NB4 (cell line): ENCODE data around the gene NSUN6.

Source experiments
- MYC ChIP-seq: IDR thresholded peaks from 2 replicates; pipeline ENCODE4 v1.6.1; 2011; ENCODE audit warnings: low read depth, low read length
- POLR2A ChIP-seq: IDR thresholded peaks from 2 replicates; pipeline ENCODE4 v1.6.1; 2011; ENCODE audit warnings: mild to moderate bottlenecking; ENCODE audit not compliant: insufficient read length; ENCODE audit errors: extremely low read depth
- TF ChIP-seq, protein P1 (sequence below): IDR thresholded peaks from one replicate; pipeline ENCODE4 v1.5.1; 2012; ENCODE audit warnings: low read depth, low read length
- TF ChIP-seq, protein P2 (sequence below): IDR thresholded peaks from 2 replicates; pipeline ENCODE4 v1.6.1; 2011; ENCODE audit warnings: low read depth, low read length

DNA sequence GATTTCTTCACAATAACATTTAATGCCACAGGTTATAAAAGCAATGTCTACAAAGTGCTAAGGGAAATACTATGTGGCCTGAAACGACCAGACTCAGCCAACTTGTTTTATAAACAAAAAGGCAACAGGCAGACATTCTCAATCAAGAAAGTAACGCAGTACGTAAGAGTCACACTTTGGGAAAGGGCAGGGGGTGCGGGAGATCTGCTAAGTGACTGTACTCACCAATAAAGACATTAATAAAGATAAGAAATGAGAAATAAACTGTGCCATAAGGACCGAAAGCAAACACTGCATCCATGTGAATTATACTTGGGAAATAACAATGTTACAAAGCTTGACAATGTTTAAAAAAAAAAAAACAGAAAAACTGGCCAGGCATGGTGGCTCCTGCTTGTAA, 25.5 kb downstream of the NSUN6 start:
- TF ChIP-seq, protein P1, sequence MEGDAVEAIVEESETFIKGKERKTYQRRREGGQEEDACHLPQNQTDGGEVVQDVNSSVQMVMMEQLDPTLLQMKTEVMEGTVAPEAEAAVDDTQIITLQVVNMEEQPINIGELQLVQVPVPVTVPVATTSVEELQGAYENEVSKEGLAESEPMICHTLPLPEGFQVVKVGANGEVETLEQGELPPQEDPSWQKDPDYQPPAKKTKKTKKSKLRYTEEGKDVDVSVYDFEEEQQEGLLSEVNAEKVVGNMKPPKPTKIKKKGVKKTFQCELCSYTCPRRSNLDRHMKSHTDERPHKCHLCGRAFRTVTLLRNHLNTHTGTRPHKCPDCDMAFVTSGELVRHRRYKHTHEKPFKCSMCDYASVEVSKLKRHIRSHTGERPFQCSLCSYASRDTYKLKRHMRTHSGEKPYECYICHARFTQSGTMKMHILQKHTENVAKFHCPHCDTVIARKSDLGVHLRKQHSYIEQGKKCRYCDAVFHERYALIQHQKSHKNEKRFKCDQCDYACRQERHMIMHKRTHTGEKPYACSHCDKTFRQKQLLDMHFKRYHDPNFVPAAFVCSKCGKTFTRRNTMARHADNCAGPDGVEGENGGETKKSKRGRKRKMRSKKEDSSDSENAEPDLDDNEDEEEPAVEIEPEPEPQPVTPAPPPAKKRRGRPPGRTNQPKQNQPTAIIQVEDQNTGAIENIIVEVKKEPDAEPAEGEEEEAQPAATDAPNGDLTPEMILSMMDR: no peak
- TF ChIP-seq MYC (no peak), POLR2A (no peak)
- TF ChIP-seq, protein P2, sequence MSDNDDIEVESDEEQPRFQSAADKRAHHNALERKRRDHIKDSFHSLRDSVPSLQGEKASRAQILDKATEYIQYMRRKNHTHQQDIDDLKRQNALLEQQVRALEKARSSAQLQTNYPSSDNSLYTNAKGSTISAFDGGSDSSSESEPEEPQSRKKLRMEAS: no peak
